SK-N-SH (cell line): Measurements from ENCODE around the gene CLCN3. TPM values are rescaled to one million over a fixed set of nuclear protein-coding genes. Genes with fewer than 3 reads are reported as not detected.
"Not testable (repeated sequence)": the region's sequence is repeated elsewhere in the genome, so short reads cannot be mapped to it uniquely, and the experiment has no call there.

ENCODE experiments used
- CTCF ChIA-PET: fragments of 300-600, 350-600 bp; formaldehyde crosslinking; extraction: SDS; loops from one replicate; lab custom pipeline; 2021; lab: Yijun Ruan, JAX
- POLR2A ChIA-PET: fragments of 350-600 bp; sonication (Branson Sonifier 250); formaldehyde crosslinking; extraction: SDS; loops from one replicate; lab custom pipeline; 2020; ENCODE audit warnings: antibody characterized with exemption, inconsistent platforms; lab: Yijun Ruan, JAX
- DNase-seq: peaks from one replicate; pipeline ENCODE4 v3.0.0; 2012
- H2AFZ ChIP-seq: fragments of 200-600 bp; sonication (generic); 2 replicates; pipeline ENCODE4 v1.8.1; 2016; ENCODE audit warnings: antibody characterized with exemption, mild to moderate bottlenecking, low read depth
- H3F3A ChIP-seq: fragments of 200-600 bp; sonication (generic); replicated peaks from 2 replicates; pipeline ENCODE3; 2016; ENCODE audit warnings: antibody characterized with exemption, mild to moderate bottlenecking; ENCODE audit not compliant: insufficient read depth
- H3K27ac ChIP-seq, 2 experiments: fragments of 200-500 bp in 1 of 2; fragments of 200-600 bp in 1 of 2; sonication (Bioruptor generic) in 1 of 2; sonication (generic), shearing (Covaris generic) in 1 of 2; 2 replicates each; pipeline versions ENCODE4 v1.5.1 to v1.6.1; 2014 to 2016; ENCODE audit warnings: low read depth in 2 of 2, inconsistent platforms in 1 of 2, low read length in 1 of 2, mild to moderate bottlenecking in 1 of 2, mixed read lengths in 1 of 2
- H3K27me3 ChIP-seq: fragments of 200-600 bp; sonication (generic), shearing (Covaris generic); 2 replicates; pipeline ENCODE4 v1.6.1; 2016; ENCODE audit warnings: mixed run types; ENCODE audit not compliant: insufficient read depth
- H3K36me3 ChIP-seq, 2 experiments: fragments of 200-500 bp in 1 of 2; fragments of 200-600 bp in 1 of 2; sonication (Bioruptor generic) in 1 of 2; sonication (generic) in 1 of 2; replicated peaks in 1 of 2; 2 replicates each; pipeline versions ENCODE3 to v1.5.1; 2014 to 2016; ENCODE audit warnings: low read length in 1 of 2, mild to moderate bottlenecking in 1 of 2; ENCODE audit not compliant: insufficient read depth in 2 of 2, control insufficient read depth in 1 of 2
- H3K4me1 ChIP-seq, 2 experiments: fragments of 200-500 bp in 1 of 2; fragments of 200-600 bp in 1 of 2; sonication (Bioruptor generic) in 1 of 2; sonication (generic), shearing (Covaris generic) in 1 of 2; 2 replicates each; pipeline versions ENCODE4 v1.5.1 to v1.6.1; 2014 to 2016; ENCODE audit warnings: low read depth in 1 of 2, low read length in 1 of 2, mixed run types in 1 of 2; ENCODE audit not compliant: insufficient read depth in 2 of 2, control insufficient read depth in 1 of 2
- H3K4me2 ChIP-seq: fragments of 200-600 bp; sonication (generic), shearing (Covaris generic); 2 replicates; pipeline ENCODE4 v1.6.1; 2017; ENCODE audit warnings: mixed run types
- H3K4me3 ChIP-seq, 2 experiments: fragments of 200-500 bp in 1 of 2; fragments of 200-600 bp in 1 of 2; sonication (Bioruptor generic) in 1 of 2; sonication (generic), shearing (Covaris generic) in 1 of 2; 2 replicates each; pipeline versions ENCODE4 v1.5.1 to v1.8.1; 2014 to 2016; ENCODE audit warnings: low read depth in 2 of 2, inconsistent platforms in 1 of 2, low read length in 1 of 2, mild to moderate bottlenecking in 1 of 2, mixed read lengths in 1 of 2, moderate library complexity in 1 of 2
- H3K79me2 ChIP-seq: fragments of 200-600 bp; sonication (generic); 2 replicates; pipeline ENCODE4 v1.8.1; 2017; ENCODE audit warnings: mild to moderate bottlenecking; ENCODE audit not compliant: insufficient read depth
- H3K9ac ChIP-seq: fragments of 200-600 bp; sonication (generic); 2 replicates; pipeline ENCODE4 v1.6.1; 2017; ENCODE audit warnings: mixed run types
- H3K9me2 ChIP-seq: fragments of 200-600 bp; sonication (generic); 2 replicates; pipeline ENCODE4 v1.6.1; 2017; ENCODE audit warnings: mixed run types
- H3K9me3 ChIP-seq: fragments of 200-600 bp; sonication (generic); 2 replicates; pipeline ENCODE4 v1.6.1; 2017; ENCODE audit warnings: mixed run types, mild to moderate bottlenecking, moderate library complexity
- H4K20me1 ChIP-seq: fragments of 200-600 bp; sonication (generic); 2 replicates; pipeline ENCODE4 v1.6.1; 2017; ENCODE audit warnings: mild to moderate bottlenecking, mixed run types; ENCODE audit not compliant: insufficient read depth
- CHD2 ChIP-seq: fragments of 150-350 bp; IDR thresholded peaks from 2 replicates; pipeline ENCODE4 v1.6.1; 2018; ENCODE audit warnings: low read length; ENCODE audit not compliant: partially characterized antibody
- ELF1 ChIP-seq: IDR thresholded peaks from 2 replicates; pipeline ENCODE4 v1.4.0; 2012
- FOSL2 ChIP-seq: IDR thresholded peaks from 2 replicates; pipeline ENCODE4 v1.4.0; 2012; ENCODE audit warnings: low read depth, mild to moderate bottlenecking, moderate library complexity, borderline replicate concordance
- FOXJ3 ChIP-seq: sonication (generic); formaldehyde crosslinking; IDR thresholded peaks from 2 replicates; pipeline ENCODE4 v1.5.1; 2020; ENCODE audit warnings: mild to moderate bottlenecking, missing genetic modification reagents
- GABPA ChIP-seq: IDR thresholded peaks from 2 replicates; pipeline ENCODE4 v1.4.0; 2012; ENCODE audit warnings: low read depth, mild to moderate bottlenecking
- JUND ChIP-seq: IDR thresholded peaks from 2 replicates; pipeline ENCODE4 v1.4.0; 2012
- RXRA ChIP-seq: IDR thresholded peaks from 2 replicates; pipeline ENCODE4 v1.4.0; 2012; ENCODE audit warnings: low read depth, mild to moderate bottlenecking, borderline replicate concordance
- TCF12 ChIP-seq: IDR thresholded peaks from 2 replicates; pipeline ENCODE4 v1.4.0; 2012
- WGBS: methylation state at CpG from one replicate; pipeline ENCODE4 v1.1.6; 2017; ENCODE audit warnings: low lambda C conversion rate; 5-methylcytosine and 5-hydroxymethylcytosine counted together
- polyA plus RNA-seq, 3 experiments: library from polyadenylated mRNA; depleted of rRNA; stranded (reverse); fragments of >200 nt; gene quantifications; 2 replicates each; pipeline ENCODE4 v1.2.3, GENCODE V29; 2012
- TF ChIP-seq, protein P1 (sequence below): IDR thresholded peaks from 2 replicates; pipeline ENCODE4 v1.4.0; 2012; ENCODE audit warnings: low read depth, borderline replicate concordance

CLCN3 gene
- polyA plus RNA-seq, 1 of the 3 experiments (the other 2 are of a cell fraction): 11.8 TPM

DNA sequence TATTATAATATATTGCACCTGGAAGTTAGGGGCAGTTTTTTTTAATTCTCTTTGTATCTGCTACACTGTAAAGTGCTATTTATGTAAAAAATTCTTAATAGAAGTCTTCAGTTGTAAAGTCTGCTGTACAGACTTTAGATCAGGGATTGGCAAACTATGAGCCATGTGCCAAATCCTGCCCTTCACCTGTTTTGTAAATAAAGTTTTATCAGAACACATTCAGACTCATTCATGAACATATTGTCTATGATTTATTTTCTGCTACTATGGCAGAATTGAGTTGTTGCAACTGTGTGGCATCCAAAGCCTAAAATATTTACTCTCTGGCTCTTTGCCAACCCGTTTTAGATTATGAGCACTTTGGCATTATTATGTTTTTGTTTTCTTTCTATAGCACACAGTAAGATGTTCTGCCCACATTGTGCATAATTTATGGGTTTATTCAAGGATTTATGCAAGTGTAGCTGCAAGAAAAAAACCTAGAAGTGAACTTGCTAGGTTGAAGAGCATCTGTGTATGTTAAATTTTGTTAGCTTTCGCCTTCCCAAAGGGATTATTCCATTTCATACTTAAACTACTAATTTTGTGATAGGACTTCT, 56.9 kb downstream of the CLCN3 start:
- POLR2A ChIA-PET: no interaction called here
- no peak for TF ChIP-seq FOSL2
- no peak for TF ChIP-seq RXRA
- TF ChIP-seq FOXJ3 (CRISPR knock-in tag): no peak
- TF ChIP-seq, protein P1, sequence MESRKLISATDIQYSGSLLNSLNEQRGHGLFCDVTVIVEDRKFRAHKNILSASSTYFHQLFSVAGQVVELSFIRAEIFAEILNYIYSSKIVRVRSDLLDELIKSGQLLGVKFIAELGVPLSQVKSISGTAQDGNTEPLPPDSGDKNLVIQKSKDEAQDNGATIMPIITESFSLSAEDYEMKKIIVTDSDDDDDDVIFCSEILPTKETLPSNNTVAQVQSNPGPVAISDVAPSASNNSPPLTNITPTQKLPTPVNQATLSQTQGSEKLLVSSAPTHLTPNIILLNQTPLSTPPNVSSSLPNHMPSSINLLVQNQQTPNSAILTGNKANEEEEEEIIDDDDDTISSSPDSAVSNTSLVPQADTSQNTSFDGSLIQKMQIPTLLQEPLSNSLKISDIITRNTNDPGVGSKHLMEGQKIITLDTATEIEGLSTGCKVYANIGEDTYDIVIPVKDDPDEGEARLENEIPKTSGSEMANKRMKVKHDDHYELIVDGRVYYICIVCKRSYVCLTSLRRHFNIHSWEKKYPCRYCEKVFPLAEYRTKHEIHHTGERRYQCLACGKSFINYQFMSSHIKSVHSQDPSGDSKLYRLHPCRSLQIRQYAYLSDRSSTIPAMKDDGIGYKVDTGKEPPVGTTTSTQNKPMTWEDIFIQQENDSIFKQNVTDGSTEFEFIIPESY: no peak
- no peak for TF ChIP-seq CHD2
- TF ChIP-seq TCF12: no peak
- no peak for TF ChIP-seq GABPA
- TF ChIP-seq JUND: no peak
- TF ChIP-seq ELF1: no peak
- CTCF ChIA-PET: interaction anchor here (1.1 to 1.3 kb wide), 2 partner anchors 11 to 18 kb away, joined by 3 read pairs; no protein-coding TSS in a partner anchor

DNA sequence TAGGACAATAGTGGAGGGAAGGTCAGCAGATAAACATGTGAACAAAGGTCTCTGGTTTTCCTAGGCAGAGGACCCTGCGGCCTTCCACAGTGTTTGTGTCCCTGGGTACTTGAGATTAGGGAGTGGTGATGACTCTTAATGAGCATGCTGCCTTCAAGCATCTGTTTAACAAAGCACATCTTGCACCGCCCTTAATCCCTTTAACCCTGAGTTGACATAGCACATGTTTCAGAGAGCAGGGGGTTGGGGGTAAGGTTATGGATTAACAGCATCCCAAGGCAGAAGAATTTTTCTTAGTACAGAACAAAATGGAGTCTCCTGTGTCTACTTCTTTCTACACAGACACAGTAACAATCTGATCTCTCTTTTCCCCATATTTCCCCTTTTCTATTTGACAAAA, 58.1 kb downstream of the CLCN3 start:
- H3K4me1 ChIP-seq, H3F3A ChIP-seq, H3K27me3 ChIP-seq, H3K4me3 ChIP-seq, DNase-seq, POLR2A ChIA-PET, H3K9me3 ChIP-seq, H3K9ac ChIP-seq, H3K79me2 ChIP-seq, H3K4me2 ChIP-seq, H2AFZ ChIP-seq, CTCF ChIA-PET, H3K9me2 ChIP-seq, H3K27ac ChIP-seq, H4K20me1 ChIP-seq: not testable (repeated sequence)
- peaks cover 17 to 26% of the 10 kb centered on the region in 2 experiments for H3K36me3 ChIP-seq
- WGBS: 100% methylated on average over 2 of the region's 2 CpGs

More for the DNA sequence above, 56.9 kb downstream of the CLCN3 start:
- Histone ChIP-seq H3K9me2 (no peaks in the 10 kb centered on the region), H2AFZ (no peak overlapping the region), H3K36me3 (peaks cover 11 to 22% of the 10 kb centered on the region in 2 experiments), H3K4me3 (no peak overlapping the region), H3K9ac (no peak overlapping the region), H3K4me1 (0 out of 4 replicates have a peak, but pooled peaks cover 0 to 4% of the 10 kb centered on the region in 2 experiments), H3K4me2 (no peak overlapping the region), H3K9me3 (no peaks in the 10 kb centered on the region), H4K20me1 (no peaks in the 10 kb centered on the region), H3K79me2 (peaks cover 7% of the 10 kb centered on the region), H3K27me3 (no peaks in the 10 kb centered on the region), H3K27ac (no peak overlapping the region), H3F3A (peaks cover 5% of the 10 kb centered on the region)
- DNase-seq: no peak
- WGBS: 93% methylated on average over 2 of the region's 2 CpGs

DNA sequence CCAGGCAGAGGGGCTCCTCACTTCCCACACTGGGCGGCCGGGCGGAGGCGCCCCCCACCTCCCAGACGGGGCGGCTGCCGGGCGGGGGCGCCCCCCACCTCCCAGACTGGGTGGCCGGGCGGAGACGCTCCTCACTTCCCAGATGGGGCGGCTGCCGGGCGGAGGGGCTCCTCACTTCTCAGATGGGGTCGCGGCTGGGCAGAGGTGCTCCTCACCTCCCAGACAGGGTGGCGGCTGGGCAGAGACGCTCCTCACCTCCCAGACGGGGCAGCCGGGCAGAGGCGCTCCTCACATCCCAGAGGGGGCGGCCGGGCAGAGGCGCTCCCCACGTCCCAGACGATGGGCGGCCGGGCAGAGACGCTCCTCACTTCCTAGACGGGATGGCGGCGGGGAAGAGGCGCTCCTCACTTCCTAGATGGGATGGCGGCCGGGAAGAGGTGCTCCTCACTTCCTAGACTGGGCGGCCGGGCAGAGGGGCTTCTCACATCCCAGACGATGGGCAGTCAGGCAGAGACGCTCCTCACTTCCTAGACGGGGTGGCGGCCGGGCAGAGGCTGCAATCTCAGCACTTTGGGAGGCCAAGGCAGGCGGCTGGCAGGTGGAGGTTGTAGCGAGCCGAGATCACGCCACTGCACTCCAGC, 58.7 kb downstream of the CLCN3 start:
- H3K9me3 ChIP-seq, H3K79me2 ChIP-seq, H3K9ac ChIP-seq, H3K27ac ChIP-seq, H3K9me2 ChIP-seq, H3K4me1 ChIP-seq, H3K4me2 ChIP-seq, H3K27me3 ChIP-seq, DNase-seq, H2AFZ ChIP-seq, H4K20me1 ChIP-seq, H3K4me3 ChIP-seq, H3F3A ChIP-seq, POLR2A ChIA-PET: not testable (repeated sequence)
- CTCF ChIA-PET: interaction anchor here (0.6 to 1.0 kb wide), 2 partner anchors 14 to 90 kb away, joined by 3 read pairs; no protein-coding TSS in a partner anchor
- 100% methylated on average over 2 of the region's 47 CpGs for WGBS
- H3K36me3 ChIP-seq: peaks cover 17 to 28% of the 10 kb centered on the region in 2 experiments
